GM12872 (cell line): ENCODE data around the gene GBGT1.

Experiments used
- TF ChIP-seq, protein P1 (sequence below): IDR thresholded peaks from 3 replicates; pipeline ENCODE4 v1.5.1; 2011; ENCODE audit warnings: low read depth, mild to moderate bottlenecking, low read length, moderate library complexity; ENCODE audit not compliant: insufficient read depth

GBGT1 gene

DNA sequence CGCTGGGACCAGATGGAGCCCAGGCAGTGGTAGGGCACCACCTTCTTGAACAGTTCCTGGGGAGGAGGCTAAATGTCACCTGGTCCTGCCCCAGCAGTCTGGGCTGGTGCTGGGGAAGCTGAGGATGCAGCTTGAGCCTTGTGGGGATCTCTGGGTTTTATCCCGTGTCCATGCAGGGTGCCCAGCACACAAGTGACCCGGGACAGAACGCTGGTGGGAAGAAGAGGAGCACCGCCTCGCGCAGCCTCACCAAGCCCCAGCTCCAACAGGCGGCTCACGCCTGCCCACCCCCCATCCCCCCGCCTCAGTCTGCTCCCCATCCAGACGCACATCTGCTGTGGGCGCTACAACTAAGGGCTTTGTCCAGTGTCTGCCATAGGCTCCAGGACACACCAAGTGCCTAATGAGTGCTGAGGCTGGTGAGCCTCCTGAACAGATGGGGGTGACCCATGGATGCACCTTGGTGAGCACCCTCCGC is 56.4 kb downstream of the GBGT1 start:
- TF ChIP-seq, protein P1, sequence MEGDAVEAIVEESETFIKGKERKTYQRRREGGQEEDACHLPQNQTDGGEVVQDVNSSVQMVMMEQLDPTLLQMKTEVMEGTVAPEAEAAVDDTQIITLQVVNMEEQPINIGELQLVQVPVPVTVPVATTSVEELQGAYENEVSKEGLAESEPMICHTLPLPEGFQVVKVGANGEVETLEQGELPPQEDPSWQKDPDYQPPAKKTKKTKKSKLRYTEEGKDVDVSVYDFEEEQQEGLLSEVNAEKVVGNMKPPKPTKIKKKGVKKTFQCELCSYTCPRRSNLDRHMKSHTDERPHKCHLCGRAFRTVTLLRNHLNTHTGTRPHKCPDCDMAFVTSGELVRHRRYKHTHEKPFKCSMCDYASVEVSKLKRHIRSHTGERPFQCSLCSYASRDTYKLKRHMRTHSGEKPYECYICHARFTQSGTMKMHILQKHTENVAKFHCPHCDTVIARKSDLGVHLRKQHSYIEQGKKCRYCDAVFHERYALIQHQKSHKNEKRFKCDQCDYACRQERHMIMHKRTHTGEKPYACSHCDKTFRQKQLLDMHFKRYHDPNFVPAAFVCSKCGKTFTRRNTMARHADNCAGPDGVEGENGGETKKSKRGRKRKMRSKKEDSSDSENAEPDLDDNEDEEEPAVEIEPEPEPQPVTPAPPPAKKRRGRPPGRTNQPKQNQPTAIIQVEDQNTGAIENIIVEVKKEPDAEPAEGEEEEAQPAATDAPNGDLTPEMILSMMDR = no peak

- TF ChIP-seq, protein P1 = no peak
These were observed 57.0 kb downstream of the GBGT1 start for GRCh38 chr9:133106511-133107244.

DNA sequence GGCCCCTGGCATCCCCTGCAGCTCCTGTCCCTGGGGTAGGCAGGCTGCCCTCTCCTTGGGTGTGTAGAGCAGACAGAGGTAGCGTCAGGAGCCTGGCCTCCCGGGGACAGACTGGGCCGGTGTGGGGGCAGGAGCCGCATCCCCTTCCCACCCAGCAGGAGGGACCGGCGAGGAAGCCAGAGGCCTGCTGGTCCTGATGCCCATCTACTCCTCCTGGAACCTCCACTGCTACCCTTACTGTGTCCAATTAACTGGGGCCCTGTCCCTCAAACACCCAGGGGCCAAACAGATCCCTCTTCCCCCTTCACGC is 58.3 kb downstream of the GBGT1 start:
- TF ChIP-seq, protein P1 = no peak

GRCh38 chr9:133104718-133105460 is 58.8 kb downstream of the GBGT1 start:
- TF ChIP-seq, protein P1 = no peak

DNA sequence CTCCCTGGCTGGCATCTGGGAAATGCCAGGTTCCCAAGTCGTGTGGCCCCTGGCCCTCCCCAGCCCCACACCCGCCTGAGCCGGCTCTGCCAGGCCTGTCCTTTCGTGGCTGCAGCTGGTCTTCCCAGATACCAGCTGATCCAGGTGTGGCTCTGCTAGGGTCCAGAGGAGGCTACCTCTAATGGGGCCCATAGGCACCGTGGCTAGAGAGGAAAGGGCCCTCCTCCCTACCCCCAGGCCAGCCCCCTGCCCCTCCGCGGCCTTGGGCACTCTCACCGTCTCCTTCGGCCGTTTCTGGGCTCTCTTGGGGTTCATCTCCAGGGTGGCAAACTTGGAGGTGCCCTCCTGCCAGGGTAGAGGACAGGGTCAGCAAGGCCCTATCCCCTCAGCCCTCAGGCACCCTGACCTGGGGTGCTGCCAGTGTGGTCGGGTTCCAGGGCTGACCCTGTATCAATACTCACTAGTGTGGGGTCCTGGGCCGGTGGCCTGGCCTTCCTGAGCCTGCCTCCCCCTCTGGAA is 59.7 kb downstream of the GBGT1 start:
- TF ChIP-seq, protein P1 = no peak

DNA sequence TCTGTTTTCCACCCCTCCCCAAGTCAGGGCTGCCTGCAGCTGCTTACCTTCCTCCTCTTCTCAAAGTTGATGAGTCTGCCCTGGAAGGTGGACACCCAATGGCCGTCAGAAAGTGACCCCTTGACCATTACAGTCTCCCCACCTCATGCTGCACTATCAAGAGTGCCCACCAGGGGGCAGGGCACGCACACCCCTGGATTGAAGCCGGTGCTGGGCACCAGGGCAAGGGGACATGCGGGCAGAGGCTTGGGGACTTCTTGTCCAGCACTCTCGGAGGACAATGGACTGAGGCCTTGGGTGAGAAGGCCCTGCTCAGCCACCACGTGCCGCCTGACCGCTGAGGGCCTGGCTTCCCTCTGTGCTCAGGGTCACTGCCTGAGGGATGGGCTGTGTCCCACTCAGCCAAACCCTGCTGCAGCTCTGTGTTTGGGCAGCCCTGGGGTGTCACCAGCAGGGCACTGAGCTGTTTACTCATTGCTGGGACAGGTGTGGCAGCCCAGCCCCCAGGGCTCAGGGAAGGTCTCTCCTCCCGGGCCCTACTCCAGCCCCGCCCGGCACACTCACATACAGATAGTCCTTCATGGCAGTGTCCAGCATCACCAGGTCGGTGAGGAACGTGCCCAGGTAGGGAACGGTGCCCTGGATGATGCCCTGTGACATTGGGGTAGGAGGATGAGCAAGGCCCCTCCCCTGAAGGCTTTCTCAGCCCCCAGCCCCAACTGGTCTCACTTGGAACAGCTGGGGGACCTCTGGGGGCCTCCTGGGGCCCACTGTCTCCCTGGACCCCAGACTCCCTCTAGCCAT is 60.3 kb downstream of the GBGT1 start:
- TF ChIP-seq, protein P1 = peak; percentile 90
